SK-N-SH (cell line): ENCODE results near the gene LHX4. TPM values are rescaled to one million over a fixed set of nuclear protein-coding genes. Genes with fewer than 3 reads are reported as not detected.

Experiments
- CTCF ChIA-PET: fragments of 300-600, 350-600 bp; formaldehyde crosslinking; extraction: SDS; loops from one replicate; lab custom pipeline; 2021; lab: Yijun Ruan, JAX
- POLR2A ChIA-PET: fragments of 350-600 bp; sonication (Branson Sonifier 250); formaldehyde crosslinking; extraction: SDS; loops from one replicate; lab custom pipeline; 2020; ENCODE audit warnings: antibody characterized with exemption, inconsistent platforms; lab: Yijun Ruan, JAX
- DNase-seq: peaks from one replicate; pipeline ENCODE4 v3.0.0; 2012
- H2AFZ ChIP-seq: fragments of 200-600 bp; sonication (generic); 2 replicates; pipeline ENCODE4 v1.8.1; 2016; ENCODE audit warnings: antibody characterized with exemption, mild to moderate bottlenecking, low read depth
- H3F3A ChIP-seq: fragments of 200-600 bp; sonication (generic); replicated peaks from 2 replicates; pipeline ENCODE3; 2016; ENCODE audit warnings: antibody characterized with exemption, mild to moderate bottlenecking; ENCODE audit not compliant: insufficient read depth
- H3K27ac ChIP-seq, 2 experiments: fragments of 200-500 bp in 1 of 2; fragments of 200-600 bp in 1 of 2; sonication (Bioruptor generic) in 1 of 2; sonication (generic), shearing (Covaris generic) in 1 of 2; 2 replicates each; pipeline versions ENCODE4 v1.5.1 to v1.6.1; 2014 to 2016; ENCODE audit warnings: low read depth in 2 of 2, inconsistent platforms in 1 of 2, low read length in 1 of 2, mild to moderate bottlenecking in 1 of 2, mixed read lengths in 1 of 2
- H3K27me3 ChIP-seq: fragments of 200-600 bp; sonication (generic), shearing (Covaris generic); 2 replicates; pipeline ENCODE4 v1.6.1; 2016; ENCODE audit warnings: mixed run types; ENCODE audit not compliant: insufficient read depth
- H3K36me3 ChIP-seq, 2 experiments: fragments of 200-500 bp in 1 of 2; fragments of 200-600 bp in 1 of 2; sonication (Bioruptor generic) in 1 of 2; sonication (generic) in 1 of 2; replicated peaks in 1 of 2; 2 replicates each; pipeline versions ENCODE3 to v1.5.1; 2014 to 2016; ENCODE audit warnings: low read length in 1 of 2, mild to moderate bottlenecking in 1 of 2; ENCODE audit not compliant: insufficient read depth in 2 of 2, control insufficient read depth in 1 of 2
- H3K4me1 ChIP-seq, 2 experiments: fragments of 200-500 bp in 1 of 2; fragments of 200-600 bp in 1 of 2; sonication (Bioruptor generic) in 1 of 2; sonication (generic), shearing (Covaris generic) in 1 of 2; 2 replicates each; pipeline versions ENCODE4 v1.5.1 to v1.6.1; 2014 to 2016; ENCODE audit warnings: low read depth in 1 of 2, low read length in 1 of 2, mixed run types in 1 of 2; ENCODE audit not compliant: insufficient read depth in 2 of 2, control insufficient read depth in 1 of 2
- H3K4me2 ChIP-seq: fragments of 200-600 bp; sonication (generic), shearing (Covaris generic); 2 replicates; pipeline ENCODE4 v1.6.1; 2017; ENCODE audit warnings: mixed run types
- H3K4me3 ChIP-seq, 2 experiments: fragments of 200-500 bp in 1 of 2; fragments of 200-600 bp in 1 of 2; sonication (Bioruptor generic) in 1 of 2; sonication (generic), shearing (Covaris generic) in 1 of 2; 2 replicates each; pipeline versions ENCODE4 v1.5.1 to v1.8.1; 2014 to 2016; ENCODE audit warnings: low read depth in 2 of 2, inconsistent platforms in 1 of 2, low read length in 1 of 2, mild to moderate bottlenecking in 1 of 2, mixed read lengths in 1 of 2, moderate library complexity in 1 of 2
- H3K79me2 ChIP-seq: fragments of 200-600 bp; sonication (generic); 2 replicates; pipeline ENCODE4 v1.8.1; 2017; ENCODE audit warnings: mild to moderate bottlenecking; ENCODE audit not compliant: insufficient read depth
- H3K9ac ChIP-seq: fragments of 200-600 bp; sonication (generic); 2 replicates; pipeline ENCODE4 v1.6.1; 2017; ENCODE audit warnings: mixed run types
- H3K9me2 ChIP-seq: fragments of 200-600 bp; sonication (generic); 2 replicates; pipeline ENCODE4 v1.6.1; 2017; ENCODE audit warnings: mixed run types
- H3K9me3 ChIP-seq: fragments of 200-600 bp; sonication (generic); 2 replicates; pipeline ENCODE4 v1.6.1; 2017; ENCODE audit warnings: mixed run types, mild to moderate bottlenecking, moderate library complexity
- H4K20me1 ChIP-seq: fragments of 200-600 bp; sonication (generic); 2 replicates; pipeline ENCODE4 v1.6.1; 2017; ENCODE audit warnings: mild to moderate bottlenecking, mixed run types; ENCODE audit not compliant: insufficient read depth
- EZH2phosphoT487 ChIP-seq: fragments of 200-600 bp; sonication (generic); IDR thresholded peaks from 2 replicates; pipeline ENCODE4 v1.6.1; 2017; ENCODE audit warnings: low read depth, mixed run types, mild to moderate bottlenecking, antibody characterized with exemption, moderate library complexity, borderline replicate concordance
- FOSL2 ChIP-seq: IDR thresholded peaks from 2 replicates; pipeline ENCODE4 v1.4.0; 2012; ENCODE audit warnings: low read depth, mild to moderate bottlenecking, moderate library complexity, borderline replicate concordance
- FOXM1 ChIP-seq: IDR thresholded peaks from 2 replicates; pipeline ENCODE4 v1.4.0; 2012; ENCODE audit warnings: low read depth, mild to moderate bottlenecking
- MXI1 ChIP-seq: IDR thresholded peaks from 2 replicates; pipeline ENCODE4 v1.6.1; 2012; ENCODE audit warnings: mild to moderate bottlenecking, low read depth, low read length, improper control_type of control experiment
- NRF1 ChIP-seq: IDR thresholded peaks from 2 replicates; pipeline ENCODE4 v1.6.1; 2012; ENCODE audit warnings: low read depth, mild to moderate bottlenecking, low read length
- RFX5 ChIP-seq: IDR thresholded peaks from 2 replicates; pipeline ENCODE4 v1.6.1; 2012; ENCODE audit warnings: mild to moderate bottlenecking, improper control_type of control experiment, low read length
- SIN3A ChIP-seq: IDR thresholded peaks from 2 replicates; pipeline ENCODE4 v1.6.1; 2012; ENCODE audit warnings: low read depth, mild to moderate bottlenecking, low read length, moderate library complexity, borderline replicate concordance
- WGBS: methylation state at CpG from one replicate; pipeline ENCODE4 v1.1.6; 2017; ENCODE audit warnings: low lambda C conversion rate; 5-methylcytosine and 5-hydroxymethylcytosine counted together
- polyA plus RNA-seq, 3 experiments: library from polyadenylated mRNA; depleted of rRNA; stranded (reverse); fragments of >200 nt; gene quantifications; 2 replicates each; pipeline ENCODE4 v1.2.3, GENCODE V29; 2012
- TF ChIP-seq, protein P1 (sequence below): IDR thresholded peaks from 2 replicates; pipeline ENCODE4 v1.4.0; 2012; ENCODE audit warnings: low read depth, borderline replicate concordance
- TF ChIP-seq, protein P2 (sequence below): fragments of 150-350 bp; IDR thresholded peaks from 2 replicates; pipeline ENCODE4 v1.6.1; 2016; ENCODE audit warnings: mild to moderate bottlenecking, low read depth, low read length

The LHX4 gene
- polyA plus RNA-seq, 1 of the 3 experiments (the other 2 are of a cell fraction): not detected

DNA sequence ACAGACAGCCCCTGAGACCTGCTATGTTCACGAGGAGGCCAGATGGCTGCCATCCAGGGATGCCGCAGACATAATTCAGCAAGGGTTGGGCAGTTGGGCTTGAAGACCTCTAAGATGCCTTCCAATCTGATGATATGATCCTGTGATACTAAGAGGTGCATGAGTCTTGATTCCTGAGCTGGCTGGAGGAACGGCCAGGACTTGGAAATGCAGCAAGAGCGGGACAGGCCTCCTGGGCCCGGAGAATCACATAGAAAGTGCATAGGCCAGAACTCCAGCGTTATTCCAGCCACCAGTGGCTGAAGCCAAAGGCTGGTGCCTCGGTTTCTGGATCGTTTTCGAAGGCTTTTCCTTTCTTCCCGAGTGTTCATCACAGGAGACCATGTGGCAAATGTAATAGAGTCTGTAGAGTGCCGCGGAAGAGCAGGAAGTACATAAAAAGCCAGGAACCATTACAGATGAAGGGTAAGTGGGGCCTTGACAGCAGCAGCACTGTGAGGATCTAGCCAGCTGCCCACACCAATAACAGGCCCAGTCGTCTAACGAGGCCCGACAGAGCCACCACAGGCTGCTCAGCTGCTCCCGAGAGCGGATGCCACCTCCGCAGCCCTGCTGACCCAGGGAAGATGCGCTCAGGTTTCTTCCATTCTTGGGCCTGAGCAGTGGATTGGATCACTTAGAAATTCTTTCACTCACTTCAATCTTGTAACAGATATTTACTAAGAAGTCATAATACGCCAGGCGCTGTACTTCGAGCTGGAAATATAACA, 14.0 kb upstream of the LHX4 start:
- WGBS: 77% methylated on average over 20 of the region's 22 CpGs
- Histone ChIP-seq H3K4me2 (no peak overlapping the region), H4K20me1 (no peaks in the 10 kb centered on the region), H3K4me1 (peaks cover 0 to 3% of the 10 kb centered on the region in 2 experiments; a peak in 1 of 4 replicates), H3F3A (no peaks in the 10 kb centered on the region), H3K9me3 (no peaks in the 10 kb centered on the region), H3K9ac (no peak overlapping the region), H3K27me3 (no peaks in the 10 kb centered on the region), H3K27ac (no peak overlapping the region), H3K79me2 (no peaks in the 10 kb centered on the region), H3K36me3 (no peaks in the 10 kb centered on the region)
- POLR2A ChIA-PET: no interaction called here
- no peak for DNase-seq
- CTCF ChIA-PET: interaction anchor here (1.0 to 2.0 kb wide), 5 partner anchors 9 to 510 kb away, joined by 3 to 5 read pairs (median 3); no protein-coding TSS in a partner anchor
- TF ChIP-seq NRF1 (no peak), EZH2phosphoT487 (no peak)
- TF ChIP-seq, protein P1, sequence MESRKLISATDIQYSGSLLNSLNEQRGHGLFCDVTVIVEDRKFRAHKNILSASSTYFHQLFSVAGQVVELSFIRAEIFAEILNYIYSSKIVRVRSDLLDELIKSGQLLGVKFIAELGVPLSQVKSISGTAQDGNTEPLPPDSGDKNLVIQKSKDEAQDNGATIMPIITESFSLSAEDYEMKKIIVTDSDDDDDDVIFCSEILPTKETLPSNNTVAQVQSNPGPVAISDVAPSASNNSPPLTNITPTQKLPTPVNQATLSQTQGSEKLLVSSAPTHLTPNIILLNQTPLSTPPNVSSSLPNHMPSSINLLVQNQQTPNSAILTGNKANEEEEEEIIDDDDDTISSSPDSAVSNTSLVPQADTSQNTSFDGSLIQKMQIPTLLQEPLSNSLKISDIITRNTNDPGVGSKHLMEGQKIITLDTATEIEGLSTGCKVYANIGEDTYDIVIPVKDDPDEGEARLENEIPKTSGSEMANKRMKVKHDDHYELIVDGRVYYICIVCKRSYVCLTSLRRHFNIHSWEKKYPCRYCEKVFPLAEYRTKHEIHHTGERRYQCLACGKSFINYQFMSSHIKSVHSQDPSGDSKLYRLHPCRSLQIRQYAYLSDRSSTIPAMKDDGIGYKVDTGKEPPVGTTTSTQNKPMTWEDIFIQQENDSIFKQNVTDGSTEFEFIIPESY: no peak
- TF ChIP-seq, all 33 proteins: peak for 0
- Histone ChIP-seq H2AFZ (no peak overlapping the region), H3K9me2 (no peaks in the 10 kb centered on the region), H3K4me3 (no peak overlapping the region)

DNA sequence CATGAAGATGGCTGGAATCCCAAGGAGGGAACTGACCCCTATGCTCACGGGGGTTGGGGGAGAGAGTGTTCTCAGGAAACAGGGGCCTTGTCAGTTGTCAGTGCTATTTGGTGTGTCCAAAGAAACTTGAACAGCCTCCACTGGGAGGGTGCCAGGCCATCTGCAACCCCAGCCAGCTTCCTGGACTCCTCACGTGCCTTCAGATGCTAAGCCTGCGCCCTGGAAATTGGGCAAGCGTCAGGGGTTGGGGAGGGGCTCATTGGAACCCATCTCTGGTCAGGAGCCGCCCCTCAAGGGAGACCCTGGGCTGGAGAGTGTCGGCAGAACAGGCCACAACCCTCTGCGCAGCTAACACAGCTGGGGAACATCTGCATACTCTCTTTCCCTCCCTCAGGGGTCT, 13.1 kb upstream of the LHX4 start:
- no peak for DNase-seq
- POLR2A ChIA-PET: no interaction called here
- Histone ChIP-seq H3K9ac (no peak overlapping the region), H3K36me3 (no peaks in the 10 kb centered on the region), H3K27ac (no peak overlapping the region), H2AFZ (no peak overlapping the region), H3K9me3 (no peaks in the 10 kb centered on the region), H3K4me2 (no peak overlapping the region), H3F3A (no peaks in the 10 kb centered on the region), H3K9me2 (no peaks in the 10 kb centered on the region), H3K79me2 (no peaks in the 10 kb centered on the region), H3K27me3 (no peaks in the 10 kb centered on the region), H3K4me3 (no peak overlapping the region), H4K20me1 (no peaks in the 10 kb centered on the region), H3K4me1 (no peaks in the 10 kb centered on the region)
- CTCF ChIA-PET: interaction anchor here (2.0 kb wide), 1 partner anchor 10 kb away, joined by 5 read pairs; no protein-coding TSS in a partner anchor
- WGBS: 61% methylated on average over 3 of the region's 7 CpGs
- no peak for TF ChIP-seq SIN3A
- TF ChIP-seq, protein P1: no peak
- no peak for TF ChIP-seq MXI1
- TF ChIP-seq, protein P2, sequence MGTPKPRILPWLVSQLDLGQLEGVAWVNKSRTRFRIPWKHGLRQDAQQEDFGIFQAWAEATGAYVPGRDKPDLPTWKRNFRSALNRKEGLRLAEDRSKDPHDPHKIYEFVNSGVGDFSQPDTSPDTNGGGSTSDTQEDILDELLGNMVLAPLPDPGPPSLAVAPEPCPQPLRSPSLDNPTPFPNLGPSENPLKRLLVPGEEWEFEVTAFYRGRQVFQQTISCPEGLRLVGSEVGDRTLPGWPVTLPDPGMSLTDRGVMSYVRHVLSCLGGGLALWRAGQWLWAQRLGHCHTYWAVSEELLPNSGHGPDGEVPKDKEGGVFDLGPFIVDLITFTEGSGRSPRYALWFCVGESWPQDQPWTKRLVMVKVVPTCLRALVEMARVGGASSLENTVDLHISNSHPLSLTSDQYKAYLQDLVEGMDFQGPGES: no peak
- TF ChIP-seq FOSL2: no peak
- TF ChIP-seq FOXM1: no peak
- no peak for TF ChIP-seq RFX5
- TF ChIP-seq EZH2phosphoT487: no peak
